OCI-LY1 (cell line): ENCODE results near the gene PRUNE1.

Experiments
- CTCF ChIP-seq: fragments of 200-600 bp; sonication (generic), shearing (Covaris generic); IDR thresholded peaks from 2 replicates; pipeline ENCODE4 v1.5.1; 2017; ENCODE audit warnings: mild to moderate bottlenecking, antibody characterized with exemption, low read length, moderate library complexity, mixed read lengths
- EZH2 ChIP-seq: fragments of 200-600 bp; sonication (generic), shearing (Covaris generic); IDR thresholded peaks from 2 replicates; pipeline ENCODE4 v1.8.0; 2017; ENCODE audit warnings: borderline replicate concordance, mixed run types, mild to moderate bottlenecking, antibody characterized with exemption, low read length, moderate library complexity, mixed read lengths

DNA sequence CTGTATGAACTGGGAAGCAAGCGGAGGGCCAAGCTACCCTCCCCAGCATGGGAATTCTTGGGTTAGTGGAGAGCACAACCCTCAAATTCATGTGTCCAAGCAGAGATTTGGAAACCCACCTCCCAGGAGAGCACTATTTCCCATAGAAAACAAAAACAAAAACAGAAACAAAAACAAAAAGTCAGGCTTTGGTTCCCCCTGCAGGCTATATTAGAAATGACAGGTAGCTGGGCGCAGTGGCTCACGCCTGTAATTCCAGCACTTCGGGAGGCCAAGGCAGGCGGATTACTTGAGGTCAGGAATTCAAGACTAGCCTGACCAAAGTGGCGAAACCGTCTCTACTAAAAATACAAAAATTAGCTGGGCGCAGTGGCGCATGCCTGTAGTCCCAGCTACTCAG lies 12.4 kb upstream of the PRUNE1 start:
- peak; percentile 75 for TF ChIP-seq CTCF
- TF ChIP-seq EZH2, result no peak
